D721Med (cell line): Measurements from ENCODE around the gene PRKX.
A peak's percentile ranks its signal among the peaks of the same experiment; 100 is the strongest.
"Not testable (repeated sequence)": the region's sequence is repeated elsewhere in the genome, so short reads cannot be mapped to it uniquely, and the experiment has no call there.

Source experiments
- DNase-seq: peaks from one replicate; pipeline ENCODE4 v3.0.0; 2011; ENCODE audit warnings: low spot score; ENCODE audit not compliant: insufficient read length
- FAIRE-seq: peaks from 2 replicates; lab custom pipeline; 2011; peaks lifted over from hg19 to GRCh38; lab: Jason Lieb, UNC
- CTCF ChIP-seq: IDR thresholded peaks from 2 replicates; pipeline ENCODE4 v1.5.1; 2012; ENCODE audit warnings: mild to moderate bottlenecking, control low read depth; ENCODE audit not compliant: insufficient read depth; ENCODE audit errors: missing control alignments

The PRKX gene

GRCh38 chrX:3713225-3713936, at the start of gene PRKX:
TSS of gene PRKX (minus strand) at chrX:3713649. CDS start at chrX:3713253, 396 bp downstream.
- no peak for TF ChIP-seq CTCF
- FAIRE-seq (no peak), DNase-seq (peak; percentile 41)

DNA sequence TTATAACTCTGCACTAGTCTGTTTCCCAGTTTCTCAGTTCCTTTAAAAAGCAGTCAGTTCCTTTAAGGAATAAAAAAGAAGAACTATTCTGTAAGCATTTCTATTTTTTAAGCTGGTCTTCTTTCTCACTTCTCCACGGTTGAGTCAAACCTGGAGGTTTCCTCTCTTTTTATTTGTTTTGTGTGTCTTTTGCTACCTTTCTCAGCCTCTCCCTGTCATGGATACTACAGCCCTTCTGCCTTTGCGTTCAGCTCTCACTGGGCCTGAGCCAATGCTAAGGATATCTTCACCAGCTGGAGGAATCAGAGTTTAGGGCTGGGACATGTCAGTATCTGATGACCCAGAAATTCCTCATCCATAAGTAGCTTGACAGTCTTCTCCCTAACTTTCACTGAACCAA, 49.7 kb upstream of the PRKX start:
- no peak for FAIRE-seq
- no peak for DNase-seq
- no peak for TF ChIP-seq CTCF

DNA sequence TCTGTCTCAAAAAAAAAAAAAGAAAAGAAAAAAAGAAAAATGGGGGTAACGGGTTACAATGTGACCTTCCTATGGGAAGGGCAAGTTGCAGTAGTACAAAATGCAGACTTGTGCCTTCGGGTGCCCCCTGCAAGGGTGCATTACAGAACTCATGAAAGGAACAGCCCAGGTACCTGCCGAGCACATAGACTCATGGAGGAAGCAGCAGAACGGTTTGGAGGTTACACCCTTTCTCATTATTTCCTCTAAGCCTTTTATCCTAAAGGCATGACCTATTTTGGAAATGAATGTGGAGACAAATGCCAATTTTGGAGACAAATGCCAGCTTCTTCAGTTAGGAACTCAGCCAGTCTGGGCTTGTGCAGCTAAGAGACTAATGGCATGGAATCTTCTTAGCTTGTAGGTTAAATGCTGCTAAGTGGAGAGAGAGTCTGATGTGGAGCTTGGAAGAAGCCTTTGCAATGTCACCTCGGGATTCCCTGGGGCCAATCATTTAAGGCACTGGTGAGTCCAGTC, 44.1 kb upstream of the PRKX start:
- no peak for TF ChIP-seq CTCF
- DNase-seq (no peak), FAIRE-seq (no peak)

DNA sequence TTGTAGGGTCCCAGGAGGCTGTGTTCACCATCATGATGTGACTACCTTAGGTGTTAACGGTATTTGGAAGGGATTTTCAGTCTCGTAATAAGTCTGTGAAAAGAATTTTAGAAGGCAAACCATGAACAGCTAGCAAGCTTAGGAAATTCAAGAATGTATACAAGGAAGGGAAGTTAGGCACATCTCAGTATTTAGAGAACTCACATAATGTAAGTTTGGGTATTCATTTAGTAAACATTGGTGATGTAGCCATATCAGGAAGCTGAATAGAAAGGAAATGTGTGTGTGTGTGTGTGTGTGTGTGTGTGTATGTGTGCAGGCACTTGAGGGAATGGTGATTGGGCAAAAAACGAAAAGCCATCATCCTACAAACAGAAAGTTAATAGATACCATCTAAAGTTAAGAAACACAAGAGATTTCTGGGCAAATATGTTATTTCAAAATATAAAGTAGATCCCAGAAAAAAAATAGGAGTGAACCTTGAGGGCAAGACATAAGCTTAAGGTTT, 34.7 kb upstream of the PRKX start:
- no peak for TF ChIP-seq CTCF
- DNase-seq (no peak), FAIRE-seq (no peak)

DNA sequence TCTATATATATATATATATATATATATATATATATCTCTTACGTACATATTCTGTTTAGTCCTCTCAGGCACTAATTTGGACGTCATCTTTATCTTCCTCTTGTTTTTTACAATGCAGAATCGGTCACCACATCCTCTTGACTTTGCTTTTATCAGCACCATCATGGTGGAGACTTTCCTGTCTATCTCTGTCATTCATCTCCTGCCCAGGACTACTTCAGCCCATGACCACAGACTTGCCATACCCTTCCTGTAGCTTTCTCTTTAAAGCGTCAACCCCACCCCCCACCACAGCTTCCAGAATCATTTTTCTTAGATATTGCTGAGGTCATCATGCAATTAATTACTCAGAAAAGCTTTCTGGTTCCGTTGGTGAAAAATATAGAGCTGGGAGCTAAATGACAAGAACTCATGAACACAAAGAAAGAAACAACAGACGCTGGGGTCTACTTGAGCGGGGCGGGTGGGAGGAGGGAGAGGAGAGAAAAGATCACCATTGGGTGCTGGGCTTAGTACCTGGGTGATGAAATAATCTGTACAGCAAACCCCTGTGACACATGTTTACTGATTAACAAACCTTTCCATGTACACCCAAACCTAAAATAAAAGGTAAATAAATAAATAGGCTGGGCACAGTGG, 30.5 kb upstream of the PRKX start:
- TF ChIP-seq CTCF, result no peak
- no peak for FAIRE-seq

DNA sequence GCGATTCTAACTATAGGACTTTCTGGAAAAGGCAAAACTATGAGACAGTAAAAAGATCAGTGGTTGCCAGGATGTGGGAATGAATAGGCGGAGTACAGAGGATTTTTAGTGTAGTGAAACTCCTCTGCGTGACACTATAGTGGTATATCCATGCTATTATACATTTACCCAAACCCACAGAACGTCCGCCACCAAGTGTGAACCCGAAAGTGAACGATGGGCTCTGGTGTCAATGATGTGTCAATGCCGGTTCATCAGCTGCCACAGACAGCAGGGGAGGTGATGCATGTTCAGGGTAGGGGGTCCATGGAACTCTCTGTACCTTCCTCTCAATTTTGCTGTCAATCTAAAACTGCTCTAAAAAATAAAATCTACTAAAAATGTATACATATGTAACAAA, 27.5 kb upstream of the PRKX start:
- FAIRE-seq, DNase-seq: not testable (repeated sequence)

More for the DNA sequence above, 30.5 kb upstream of the PRKX start:
- no peak for DNase-seq

DNA sequence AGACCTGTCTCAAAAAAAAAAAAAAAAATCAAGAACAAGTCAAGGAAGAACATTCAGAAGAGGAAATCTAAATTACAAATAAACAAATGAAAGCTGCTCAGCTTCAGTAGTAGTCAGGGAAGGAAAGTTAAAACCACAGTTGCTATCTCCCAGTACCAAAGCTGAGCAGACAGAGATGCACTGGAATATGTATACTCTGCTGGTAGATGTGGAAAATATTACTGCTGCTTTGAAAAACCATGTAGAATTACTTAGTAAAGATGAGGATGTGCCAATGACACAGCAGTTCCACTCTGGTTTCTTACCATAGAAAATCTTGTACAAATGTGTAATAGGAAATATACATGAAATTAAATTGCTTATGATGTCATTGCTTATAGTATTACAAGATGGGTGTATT, 25.1 kb upstream of the PRKX start:
- FAIRE-seq, result no peak
- TF ChIP-seq CTCF, result no peak
- DNase-seq, result no peak

GRCh38 chrX:3736536-3736935, 23.1 kb upstream of the PRKX start:
- FAIRE-seq, DNase-seq: not testable (repeated sequence)

- FAIRE-seq, DNase-seq: not testable (repeated sequence)
Measured at GRCh38 chrX:3735891-3736290, 22.4 kb upstream of the PRKX start.

GRCh38 chrX:3734456-3734855, 21.0 kb upstream of the PRKX start:
- not testable (repeated sequence) for FAIRE-seq, DNase-seq
